Measurements from ENCODE around the gene PTPRG.

PTPRG gene

GRCh38 chr3:62225051-62225450 lies 663.7 kb downstream of the PTPRG start:
- no peak for DNase-seq

GRCh38 chr3:62226601-62227339 lies 665.4 kb downstream of the PTPRG start:
- DNase-seq: no peak

GRCh38 chr3:62228467-62228866 lies 667.1 kb downstream of the PTPRG start:
- no peak for DNase-seq

GRCh38 chr3:62229211-62229610 lies 667.8 kb downstream of the PTPRG start:
- peak; percentile 72 for DNase-seq

- peak; percentile 21 for DNase-seq
Observed at GRCh38 chr3:62229908-62230307, 668.5 kb downstream of the PTPRG start.

- no peak for DNase-seq
Observed at GRCh38 chr3:62233065-62233464, 671.7 kb downstream of the PTPRG start.

- no peak for DNase-seq
Observed at GRCh38 chr3:62236016-62236415, 674.6 kb downstream of the PTPRG start.

- DNase-seq: no peak
Observed at GRCh38 chr3:62237286-62237948, 676.0 kb downstream of the PTPRG start.

GRCh38 chr3:62238003-62238402 lies 676.6 kb downstream of the PTPRG start:
- no peak for DNase-seq

GRCh38 chr3:62238431-62238830 lies 677.1 kb downstream of the PTPRG start:
- DNase-seq: no peak

- no peak for DNase-seq
Observed at GRCh38 chr3:62241279-62241678, 679.9 kb downstream of the PTPRG start.

- DNase-seq: peak; percentile 16
Observed at GRCh38 chr3:62242831-62243509, 681.6 kb downstream of the PTPRG start.

GRCh38 chr3:62246094-62246493 lies 684.7 kb downstream of the PTPRG start:
- DNase-seq: no peak

- DNase-seq: no peak
Observed at GRCh38 chr3:62246985-62247384, 685.6 kb downstream of the PTPRG start.

- DNase-seq: no peak
Observed at GRCh38 chr3:62248734-62249483, 687.5 kb downstream of the PTPRG start.

GRCh38 chr3:62249484-62249776 lies 688.1 kb downstream of the PTPRG start:
- DNase-seq: no peak

GRCh38 chr3:62249855-62250543 lies 688.6 kb downstream of the PTPRG start:
- DNase-seq: no peak

- DNase-seq: no peak
Observed at GRCh38 chr3:62252438-62253157, 691.2 kb downstream of the PTPRG start.

- no peak for DNase-seq
Observed at GRCh38 chr3:62253971-62254370, 692.6 kb downstream of the PTPRG start.

GRCh38 chr3:62255758-62256157 lies 694.4 kb downstream of the PTPRG start:
- DNase-seq: no peak

- DNase-seq: no peak
Observed at GRCh38 chr3:62259924-62260323, 698.6 kb downstream of the PTPRG start.

GRCh38 chr3:62260655-62261054 lies 699.3 kb downstream of the PTPRG start:
- no peak for DNase-seq
